ENCODE measurements around the gene UGT1A7.

Gene UGT1A7

DNA sequence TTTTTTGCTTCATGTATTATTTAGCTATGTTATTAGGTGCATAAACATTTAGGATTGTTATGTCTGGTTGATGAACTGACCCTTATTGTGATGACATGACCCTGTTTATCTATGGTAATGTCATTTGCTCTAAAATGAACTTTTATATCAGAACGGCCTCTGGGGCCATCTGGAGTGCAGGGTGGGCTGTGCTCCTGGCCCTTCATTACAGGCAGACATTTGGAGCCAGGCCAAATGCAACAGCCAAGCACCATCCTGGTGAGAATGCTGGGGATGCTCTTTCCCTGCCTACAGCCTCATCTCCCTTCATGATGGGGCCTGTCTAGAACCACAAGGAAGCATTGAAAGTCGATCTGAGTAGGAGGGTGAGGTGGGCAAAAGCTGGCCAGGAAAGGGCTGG lies 134.6 kb downstream of the UGT1A7 start:
- H3K9me2 ChIP-seq (replicated peaks; ENCODE audit: insufficient read depth, low read length) = no peaks in the 10 kb centered on the region
- no peak overlapping the region for H2AFZ ChIP-seq (ENCODE audit: low read depth, low read length, severe bottlenecking)
- H3K4me2 ChIP-seq (ENCODE audit: low read depth, low read length, poor library complexity, severe bottlenecking) = no peak overlapping the region
- H3K9ac ChIP-seq (ENCODE audit: low read length) = no peak overlapping the region
- no peaks in the 10 kb centered on the region for H3K36me3 ChIP-seq (ENCODE audit: low read length)
- H3K27ac ChIP-seq (ENCODE audit: low read depth, low read length) = no peak overlapping the region
- H3K79me2 ChIP-seq (ENCODE audit: insufficient read depth, low read length) = no peaks in the 10 kb centered on the region
- no peak overlapping the region for H3K4me3 ChIP-seq (ENCODE audit: insufficient read depth, low read length, poor library complexity, severe bottlenecking)
- no peaks in the 10 kb centered on the region for H3K9me3 ChIP-seq (ENCODE audit: insufficient read depth, low read length)
- no peaks in the 10 kb centered on the region for H4K20me1 ChIP-seq (ENCODE audit: low read depth, low read length)
- H3K27me3 ChIP-seq (ENCODE audit: low read length) = no peaks in the 10 kb centered on the region
- H3F3A ChIP-seq (ENCODE audit: insufficient read depth) = no peaks in the 10 kb centered on the region
- no peak for TF ChIP-seq EZH2phosphoT487 (conservative IDR thresholded peaks at IDR 0.05; ENCODE audit: low read length)
- TF ChIP-seq, protein P1, sequence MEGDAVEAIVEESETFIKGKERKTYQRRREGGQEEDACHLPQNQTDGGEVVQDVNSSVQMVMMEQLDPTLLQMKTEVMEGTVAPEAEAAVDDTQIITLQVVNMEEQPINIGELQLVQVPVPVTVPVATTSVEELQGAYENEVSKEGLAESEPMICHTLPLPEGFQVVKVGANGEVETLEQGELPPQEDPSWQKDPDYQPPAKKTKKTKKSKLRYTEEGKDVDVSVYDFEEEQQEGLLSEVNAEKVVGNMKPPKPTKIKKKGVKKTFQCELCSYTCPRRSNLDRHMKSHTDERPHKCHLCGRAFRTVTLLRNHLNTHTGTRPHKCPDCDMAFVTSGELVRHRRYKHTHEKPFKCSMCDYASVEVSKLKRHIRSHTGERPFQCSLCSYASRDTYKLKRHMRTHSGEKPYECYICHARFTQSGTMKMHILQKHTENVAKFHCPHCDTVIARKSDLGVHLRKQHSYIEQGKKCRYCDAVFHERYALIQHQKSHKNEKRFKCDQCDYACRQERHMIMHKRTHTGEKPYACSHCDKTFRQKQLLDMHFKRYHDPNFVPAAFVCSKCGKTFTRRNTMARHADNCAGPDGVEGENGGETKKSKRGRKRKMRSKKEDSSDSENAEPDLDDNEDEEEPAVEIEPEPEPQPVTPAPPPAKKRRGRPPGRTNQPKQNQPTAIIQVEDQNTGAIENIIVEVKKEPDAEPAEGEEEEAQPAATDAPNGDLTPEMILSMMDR (IDR thresholded peaks at IDR 0.05; ENCODE audit: insufficient read depth, low read length, poor library complexity, severe bottlenecking) = no peak

DNA sequence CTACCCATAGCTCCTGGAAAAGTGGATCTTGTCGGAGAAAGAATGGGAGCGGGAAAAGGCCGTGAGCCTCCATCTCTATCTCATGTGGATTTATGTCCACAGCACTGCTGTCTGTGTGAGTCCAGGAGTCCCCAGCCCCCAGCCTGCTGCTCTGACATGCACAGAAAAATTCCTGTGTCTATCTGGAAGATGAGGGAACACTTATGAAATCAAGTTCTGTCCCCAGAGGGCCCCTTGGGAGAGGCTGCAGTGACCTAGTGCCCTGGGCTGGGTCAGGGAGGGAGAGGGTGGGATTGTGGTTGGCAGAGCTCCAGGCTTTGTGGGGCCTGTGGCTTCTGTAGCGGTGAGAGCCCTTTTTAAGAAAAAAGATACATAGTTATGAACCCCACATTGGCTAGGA lies 135.1 kb downstream of the UGT1A7 start:
- H4K20me1 ChIP-seq (ENCODE audit: low read depth, low read length) = no peaks in the 10 kb centered on the region
- TF ChIP-seq EZH2phosphoT487 (conservative IDR thresholded peaks at IDR 0.05; ENCODE audit: low read length) = no peak
- TF ChIP-seq, protein P1 (IDR thresholded peaks at IDR 0.05; ENCODE audit: insufficient read depth, low read length, poor library complexity, severe bottlenecking) = no peak
- H3K36me3 ChIP-seq (ENCODE audit: low read length) = no peaks in the 10 kb centered on the region
- no peak overlapping the region for H2AFZ ChIP-seq (ENCODE audit: low read depth, low read length, severe bottlenecking)
- no peak overlapping the region for H3K27ac ChIP-seq (ENCODE audit: low read depth, low read length)
- no peaks in the 10 kb centered on the region for H3K9me3 ChIP-seq (ENCODE audit: insufficient read depth, low read length)
- H3K4me3 ChIP-seq (ENCODE audit: insufficient read depth, low read length, poor library complexity, severe bottlenecking) = no peak overlapping the region
- H3K9me2 ChIP-seq (replicated peaks; ENCODE audit: insufficient read depth, low read length) = no peaks in the 10 kb centered on the region
- H3K27me3 ChIP-seq (ENCODE audit: low read length) = no peaks in the 10 kb centered on the region
- no peaks in the 10 kb centered on the region for H3K79me2 ChIP-seq (ENCODE audit: insufficient read depth, low read length)
- no peaks in the 10 kb centered on the region for H3F3A ChIP-seq (ENCODE audit: insufficient read depth)
- H3K9ac ChIP-seq (ENCODE audit: low read length) = no peak overlapping the region
- no peak overlapping the region for H3K4me2 ChIP-seq (ENCODE audit: low read depth, low read length, poor library complexity, severe bottlenecking)

DNA sequence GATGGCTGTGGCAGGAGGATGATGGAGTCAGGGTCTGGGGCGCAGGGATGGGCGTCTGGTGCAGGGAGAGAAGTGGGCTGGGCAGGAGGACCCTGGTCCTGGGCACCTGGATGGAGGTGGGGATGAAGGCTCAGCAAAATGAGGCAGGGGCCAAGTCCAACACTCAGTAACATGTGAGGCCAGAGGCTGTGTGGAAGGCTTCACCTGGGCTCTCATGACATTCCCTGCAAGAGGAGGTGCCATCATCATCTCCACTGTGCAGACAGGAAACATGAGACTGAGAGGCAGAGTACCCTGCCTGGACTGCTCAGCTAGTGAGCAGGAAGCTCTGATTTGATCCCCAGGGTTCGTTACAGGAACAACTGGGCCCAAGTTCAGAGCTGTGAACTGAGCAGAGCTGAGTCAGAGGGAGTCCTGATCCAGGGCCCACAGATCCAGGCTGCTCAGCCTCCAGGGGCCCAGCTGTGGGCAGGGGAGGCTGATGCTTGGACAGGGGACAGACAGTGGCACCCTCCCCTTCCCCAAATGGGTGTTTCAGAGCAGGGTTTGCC lies 135.7 kb downstream of the UGT1A7 start:
- no peak overlapping the region for H3K4me2 ChIP-seq (ENCODE audit: low read depth, low read length, poor library complexity, severe bottlenecking)
- H3K9me3 ChIP-seq (ENCODE audit: insufficient read depth, low read length) = no peaks in the 10 kb centered on the region
- no peaks in the 10 kb centered on the region for H3K79me2 ChIP-seq (ENCODE audit: insufficient read depth, low read length)
- TF ChIP-seq EZH2phosphoT487 (conservative IDR thresholded peaks at IDR 0.05; ENCODE audit: low read length) = no peak
- TF ChIP-seq, protein P1 (IDR thresholded peaks at IDR 0.05; ENCODE audit: insufficient read depth, low read length, poor library complexity, severe bottlenecking) = no peak
- no peaks in the 10 kb centered on the region for H3K27me3 ChIP-seq (ENCODE audit: low read length)
- H3K9ac ChIP-seq (ENCODE audit: low read length) = no peak overlapping the region
- H2AFZ ChIP-seq (ENCODE audit: low read depth, low read length, severe bottlenecking) = no peak overlapping the region
- H3K36me3 ChIP-seq (ENCODE audit: low read length) = no peaks in the 10 kb centered on the region
- H3K27ac ChIP-seq (ENCODE audit: low read depth, low read length) = no peak overlapping the region
- no peaks in the 10 kb centered on the region for H4K20me1 ChIP-seq (ENCODE audit: low read depth, low read length)
- H3F3A ChIP-seq (ENCODE audit: insufficient read depth) = no peaks in the 10 kb centered on the region
- H3K4me3 ChIP-seq (ENCODE audit: insufficient read depth, low read length, poor library complexity, severe bottlenecking) = no peak overlapping the region
- H3K9me2 ChIP-seq (replicated peaks; ENCODE audit: insufficient read depth, low read length) = no peaks in the 10 kb centered on the region
